NCI-H774 (cell line): ENCODE measurements around the gene ZNF32.
"Not testable (repeated sequence)": the region's sequence is repeated elsewhere in the genome, so short reads cannot be mapped to it uniquely, and the experiment has no call there.

Source experiments
- DNase-seq: peaks from one replicate; lab custom pipeline; 2025; lab: John Stamatoyannopoulos, UW

ZNF32 gene

DNA sequence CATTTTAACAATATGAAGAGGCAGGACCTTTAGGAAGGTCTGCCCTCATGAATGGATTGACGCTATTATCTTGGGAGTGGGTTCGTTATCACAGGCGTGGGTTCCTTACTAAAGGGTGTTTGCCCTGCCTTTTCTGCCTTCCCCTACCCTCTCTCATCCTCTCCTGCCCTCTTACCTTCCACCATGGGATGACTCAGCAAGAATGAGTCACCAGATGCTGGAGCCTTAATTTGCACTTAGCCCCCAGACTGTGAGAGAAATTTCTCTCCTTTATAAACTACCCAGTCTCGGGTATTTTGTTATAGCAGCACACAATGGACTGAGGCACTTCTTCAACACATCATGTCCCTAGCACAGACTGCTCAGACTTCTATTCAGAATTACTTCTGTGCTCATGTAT lies 31.4 kb upstream of the ZNF32 start:
- no peak for DNase-seq

DNA sequence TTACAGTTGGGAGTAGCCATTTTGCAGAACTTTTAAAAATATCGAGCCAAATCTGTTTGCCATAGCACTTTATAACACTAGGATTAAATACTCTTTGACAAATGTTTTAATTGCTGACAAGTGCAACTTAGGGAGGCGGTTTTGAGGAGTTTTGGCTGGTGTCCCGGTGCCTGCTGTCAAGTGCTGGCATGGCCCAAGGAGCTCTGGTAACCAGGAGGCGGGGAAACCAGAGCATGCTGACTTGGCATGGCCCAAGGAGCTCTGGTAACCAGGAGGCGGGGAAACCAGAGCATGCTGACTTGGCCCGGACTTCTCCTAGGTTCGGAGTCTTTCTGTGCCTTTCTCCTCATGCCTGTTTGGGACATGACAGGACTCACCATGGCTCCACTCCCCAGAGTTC lies 30.8 kb upstream of the ZNF32 start:
- DNase-seq = no peak

DNA sequence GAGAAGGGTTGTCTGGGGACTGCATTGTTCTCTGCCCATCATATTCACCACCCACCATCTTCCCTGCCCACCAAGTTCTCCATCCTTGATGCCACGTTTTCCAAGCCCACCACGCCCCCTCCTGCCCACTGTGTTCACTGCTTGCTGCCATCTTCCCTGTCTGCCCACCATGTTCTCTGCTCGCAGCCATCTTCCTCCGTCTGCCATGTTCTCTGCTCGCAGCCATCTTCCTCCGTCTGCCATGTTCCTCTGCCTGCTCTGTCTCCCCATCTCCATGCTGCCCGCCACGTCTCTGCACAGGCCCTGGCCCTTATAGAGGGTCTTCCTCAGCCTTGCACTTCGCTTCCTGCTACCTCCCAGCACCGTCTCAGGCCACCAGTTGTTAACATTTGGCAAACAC lies 30.0 kb upstream of the ZNF32 start:
- DNase-seq = no peak

DNA sequence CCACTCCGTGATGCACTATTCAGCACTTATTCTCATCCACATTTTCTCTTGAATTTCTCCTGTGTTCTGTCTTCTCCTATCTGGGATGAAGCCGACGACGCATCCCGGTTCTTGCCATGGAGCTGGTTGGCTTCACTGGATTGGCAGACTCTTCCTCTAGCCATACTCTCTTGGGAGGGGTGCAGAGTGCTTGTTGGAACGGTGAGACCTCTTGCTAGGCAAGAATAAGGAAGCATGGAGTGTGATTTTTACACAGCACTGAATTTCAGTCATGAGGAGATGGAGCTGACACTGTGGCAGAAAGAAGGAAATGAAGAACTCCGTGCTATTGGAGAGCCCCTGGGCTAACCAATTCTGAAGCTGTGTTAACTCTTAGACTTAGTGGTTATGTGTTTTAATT lies 28.2 kb upstream of the ZNF32 start:
- DNase-seq = no peak

DNA sequence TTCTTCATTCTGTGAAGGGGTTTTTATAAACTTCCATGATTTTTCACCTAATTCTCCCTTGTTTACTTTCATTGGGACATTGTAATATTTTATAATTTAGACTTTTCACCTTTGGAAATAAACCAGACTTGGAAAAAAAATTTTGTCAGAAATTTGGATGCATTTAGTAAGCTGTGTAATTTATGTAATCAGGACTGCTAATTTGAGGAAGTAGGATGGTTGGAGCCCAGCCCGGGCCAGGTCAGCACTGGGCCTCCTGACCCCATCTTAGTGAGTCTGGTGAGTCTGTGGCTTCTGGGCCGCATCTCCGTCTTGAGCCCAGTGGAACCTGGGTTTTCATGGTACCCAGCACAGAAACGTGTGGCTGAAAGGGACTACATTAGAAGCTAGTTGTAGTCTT lies 27.6 kb upstream of the ZNF32 start:
- DNase-seq = no peak

DNA sequence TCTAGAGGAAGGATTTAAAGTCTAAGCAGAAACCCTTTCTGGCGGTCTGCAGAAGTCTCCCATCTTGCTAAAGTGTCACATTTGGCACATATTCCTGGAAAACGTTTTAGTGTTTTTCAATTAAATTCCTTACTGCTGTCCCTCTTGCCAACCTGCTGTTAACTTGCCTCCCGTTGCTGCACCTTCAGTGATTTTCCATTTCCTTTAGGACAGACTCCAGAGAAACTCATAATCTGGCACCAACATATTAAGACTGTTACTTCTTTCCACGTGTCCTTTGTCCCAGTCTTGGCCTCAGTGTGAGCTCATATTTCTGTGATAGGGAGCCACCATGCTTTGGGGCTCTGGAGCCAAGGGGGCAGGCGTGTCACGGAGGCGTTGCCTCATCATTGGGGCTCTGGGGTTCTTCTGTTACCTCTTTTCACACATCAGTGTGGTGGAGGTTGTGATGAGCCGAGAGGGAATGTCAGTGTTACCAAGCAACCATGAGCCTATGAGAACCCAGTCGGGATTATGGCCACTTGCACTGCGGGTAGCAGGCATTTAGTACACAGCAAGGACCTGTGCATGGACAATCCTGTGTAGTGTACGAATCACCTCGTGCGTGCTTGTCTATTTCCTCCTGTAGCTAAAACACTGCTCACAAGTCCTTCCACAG lies 26.0 kb upstream of the ZNF32 start:
- no peak for DNase-seq

DNA sequence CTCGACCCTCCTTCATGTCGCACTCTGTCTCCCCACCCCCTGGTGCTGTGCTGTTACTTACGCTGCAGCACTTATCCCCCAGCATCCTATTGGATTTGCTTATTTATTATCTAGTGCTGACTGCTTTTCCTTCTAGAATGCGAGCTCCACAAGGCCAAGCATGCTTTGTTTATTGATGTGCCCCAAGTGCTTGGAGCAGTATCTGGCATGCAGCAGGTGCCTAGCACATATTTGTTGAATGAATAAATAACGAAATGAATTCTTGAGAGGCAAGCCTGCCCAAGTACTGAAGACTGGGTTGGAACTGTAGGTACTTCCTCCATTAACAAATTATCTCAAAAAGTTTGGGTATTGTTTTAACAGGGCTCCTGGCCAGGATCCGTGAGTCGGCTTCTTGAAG lies 24.8 kb upstream of the ZNF32 start:
- no peak for DNase-seq

DNA sequence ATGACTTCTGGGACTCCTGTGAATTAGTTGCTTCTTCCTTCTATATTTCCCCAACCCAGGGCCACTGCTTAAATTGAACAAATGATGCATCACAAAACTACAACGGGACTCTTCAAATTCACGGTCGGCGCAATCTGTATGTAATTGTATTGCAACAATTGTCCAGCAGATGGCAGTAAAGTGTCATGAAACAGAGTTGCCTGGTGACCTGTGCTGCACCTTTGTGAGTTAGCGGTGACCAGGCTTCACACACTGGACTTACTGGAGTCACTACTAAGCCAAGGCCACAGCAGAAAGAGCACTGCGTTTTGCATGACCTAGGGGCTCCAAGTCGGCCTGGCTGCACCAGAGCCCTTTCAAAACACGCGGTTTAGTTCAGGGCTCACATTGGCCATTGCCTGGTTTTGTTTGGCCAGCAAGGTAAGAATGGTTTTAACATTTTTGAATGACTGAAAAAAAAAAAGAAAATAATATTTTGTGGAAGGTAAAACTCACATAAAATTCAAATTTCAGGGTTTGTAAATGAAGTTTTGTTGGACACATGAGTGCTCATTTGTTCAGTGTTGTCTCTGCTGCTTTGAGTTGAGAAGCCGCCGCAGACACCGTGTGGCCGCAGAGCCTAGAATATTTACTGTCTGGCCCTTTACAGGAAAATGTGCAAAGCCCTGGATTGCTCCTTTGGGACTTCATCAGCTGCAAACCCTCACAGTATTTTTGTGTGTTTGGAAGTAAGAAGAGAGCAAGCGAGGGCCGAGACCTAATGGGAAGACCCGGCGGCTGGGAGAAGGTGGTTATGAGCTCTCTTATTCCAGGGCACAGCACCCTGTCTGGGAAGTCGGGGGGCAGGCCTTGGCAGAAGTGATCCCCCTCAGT lies 23.2 kb upstream of the ZNF32 start:
- peak; percentile 47 for DNase-seq

DNA sequence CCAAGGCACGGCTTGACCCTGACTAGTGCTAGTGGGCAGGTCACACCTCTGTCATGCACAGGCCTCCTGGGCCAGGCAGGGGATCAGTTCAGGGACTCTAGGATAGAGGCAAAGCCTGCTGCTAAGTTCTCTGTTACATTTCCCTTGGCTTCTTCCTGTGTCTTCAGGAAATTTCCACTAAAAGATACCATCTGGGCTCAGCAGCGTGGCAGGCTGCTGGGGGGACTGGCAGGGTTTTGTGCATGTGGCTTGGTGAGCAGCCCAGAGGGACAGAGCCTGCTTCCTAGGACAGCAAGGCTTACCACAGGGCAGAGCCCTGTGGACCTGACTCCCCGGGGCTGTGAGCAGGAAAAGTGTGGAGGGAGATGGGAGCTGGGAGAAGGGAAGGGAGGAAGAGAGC lies 20.7 kb upstream of the ZNF32 start:
- no peak for DNase-seq

DNA sequence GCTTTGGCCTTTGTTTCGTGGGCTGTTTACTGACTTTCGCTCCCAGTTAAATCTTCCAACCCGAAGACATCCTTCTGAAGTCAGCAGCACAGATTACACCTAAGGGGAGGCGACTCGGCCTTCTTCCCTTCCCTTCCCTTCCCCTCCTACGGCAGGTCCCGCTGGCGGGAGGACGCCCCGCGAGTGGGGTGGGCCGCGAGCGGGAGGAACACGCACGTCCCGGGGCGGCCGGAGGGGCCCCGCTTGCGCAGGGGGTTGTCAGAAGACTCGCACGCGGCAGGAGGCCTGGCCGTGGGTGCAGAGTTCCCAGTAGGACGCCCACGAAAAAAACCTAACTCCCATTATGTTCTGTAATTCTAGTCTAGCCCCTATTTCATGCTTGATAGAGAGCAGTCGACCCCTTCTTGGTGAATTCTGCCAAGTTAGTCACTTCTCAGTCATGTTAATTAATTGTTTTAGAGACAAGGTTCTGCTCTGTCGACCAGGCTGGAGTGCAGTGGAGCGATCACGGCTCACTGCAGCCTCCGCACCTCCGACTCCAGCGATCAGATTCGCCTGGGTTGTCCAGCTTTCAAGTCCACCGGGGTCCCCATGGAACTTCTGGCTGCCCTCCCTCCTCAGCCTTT lies 19.2 kb upstream of the ZNF32 start:
- DNase-seq = no peak

DNA sequence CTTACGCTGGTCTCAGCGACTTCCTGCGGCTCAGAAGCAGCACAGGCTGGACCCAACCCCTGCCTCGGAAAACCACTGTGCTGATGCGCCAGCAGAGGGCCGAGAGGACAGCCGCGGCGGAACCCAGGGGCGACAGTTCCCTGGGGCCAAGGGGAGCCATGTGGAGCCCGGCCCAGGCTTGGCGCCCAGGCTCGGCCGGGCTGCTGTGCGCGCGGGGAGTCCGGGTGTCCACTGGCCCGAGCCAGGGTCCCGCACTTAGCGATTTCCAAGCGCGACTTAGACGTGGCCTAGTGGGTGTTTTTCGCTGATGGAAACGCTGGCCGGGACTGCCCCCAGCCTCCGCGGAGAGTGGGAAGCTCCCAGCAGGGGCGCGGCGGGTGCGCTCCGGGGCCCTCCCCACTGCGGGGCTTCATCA lies 18.6 kb upstream of the ZNF32 start:
- no peak for DNase-seq

DNA sequence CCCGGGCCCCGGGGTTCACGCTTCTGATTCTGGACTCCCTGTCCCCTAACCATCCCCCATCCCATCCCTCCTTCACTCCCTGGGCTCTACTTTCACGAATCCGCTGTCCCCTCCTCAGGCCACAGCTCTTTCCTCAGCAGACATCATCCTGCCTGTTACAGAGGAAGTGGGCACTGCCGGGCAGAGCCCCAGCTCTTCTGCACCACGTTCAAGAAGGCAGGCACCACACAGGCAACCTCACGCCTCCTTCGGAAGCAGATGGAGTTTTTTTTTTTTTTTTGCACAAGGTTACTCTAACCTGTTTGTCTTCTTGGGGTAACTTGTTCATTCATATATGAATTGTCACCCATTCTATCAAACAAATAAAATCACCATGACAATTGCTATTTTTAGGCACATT lies 17.9 kb upstream of the ZNF32 start:
- no peak for DNase-seq

DNA sequence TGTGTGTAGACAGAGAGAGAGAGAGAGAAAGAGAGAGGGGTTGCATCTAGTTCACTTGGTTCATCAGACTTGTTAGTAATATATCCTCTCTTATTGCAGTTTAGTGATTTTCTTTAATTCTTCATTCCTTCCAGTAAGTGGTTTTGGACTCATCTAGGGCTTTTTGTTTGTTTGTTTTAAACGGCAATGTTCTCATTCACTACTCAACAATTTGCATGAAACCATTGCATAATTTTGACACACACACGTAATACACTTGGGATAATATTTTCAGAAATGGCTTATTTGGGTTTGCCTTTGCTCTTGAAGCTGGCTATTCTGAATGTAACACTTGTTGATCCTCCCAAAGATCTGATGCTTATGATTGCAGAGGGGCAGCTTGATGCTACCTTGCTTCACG lies 16.4 kb upstream of the ZNF32 start:
- DNase-seq = no peak

DNA sequence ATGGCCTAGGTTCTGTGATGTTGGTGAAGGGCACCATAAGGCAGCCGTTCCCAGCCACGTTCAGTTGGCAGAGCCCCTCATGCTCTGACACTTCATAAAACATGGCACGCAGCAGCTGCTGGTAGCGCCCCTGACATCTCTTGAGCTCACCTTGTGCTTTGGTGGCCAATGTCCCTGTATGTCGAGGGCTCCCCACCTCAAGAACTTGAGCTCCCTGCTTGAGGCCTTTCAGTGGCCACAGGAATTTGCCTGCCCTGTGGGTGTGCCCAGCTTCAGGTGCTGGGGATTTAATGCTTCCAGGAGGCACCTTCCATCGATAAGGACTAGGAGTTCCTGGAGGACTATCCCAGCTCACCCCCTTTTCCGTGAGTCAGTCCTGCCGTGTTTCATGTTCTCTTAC lies 9.5 kb upstream of the ZNF32 start:
- DNase-seq = no peak

DNA sequence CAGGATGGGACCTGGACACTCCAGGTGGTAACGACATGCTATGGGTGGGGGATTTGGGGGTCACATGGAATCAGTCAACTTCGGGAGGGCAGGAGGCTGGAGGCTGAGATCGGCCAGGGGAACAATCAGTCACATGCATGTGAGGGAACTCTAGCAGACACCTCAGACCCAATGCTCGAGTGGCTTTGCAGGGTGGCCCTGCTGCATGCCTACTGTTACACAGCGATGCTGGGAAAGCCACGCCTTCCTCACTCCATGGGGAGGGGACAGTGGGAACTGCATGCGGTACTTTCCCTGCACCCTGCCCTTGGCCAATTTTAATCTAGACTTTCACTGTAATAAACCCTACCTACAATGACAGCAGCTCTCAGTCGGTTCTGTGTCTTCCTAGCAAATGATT lies 6.6 kb upstream of the ZNF32 start:
- DNase-seq = no peak

DNA sequence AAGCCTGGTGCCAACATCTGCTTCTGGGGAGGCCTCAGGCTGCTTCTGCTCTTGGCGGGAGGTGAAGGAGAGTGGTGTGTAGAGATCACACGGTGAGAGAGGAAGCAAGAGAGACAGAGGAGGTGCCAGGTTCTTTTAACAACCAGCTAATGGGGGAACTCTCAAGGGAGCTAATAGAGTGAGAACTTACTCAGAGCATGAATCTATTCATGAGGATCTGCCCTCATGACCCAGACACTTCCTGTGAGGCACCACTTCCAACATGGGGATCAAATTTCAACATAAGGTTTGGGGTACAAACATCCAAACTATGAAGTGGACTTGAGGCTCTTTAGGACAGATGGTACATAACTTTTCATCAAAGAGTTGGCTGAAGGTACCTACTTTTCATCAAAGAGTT lies 5.1 kb upstream of the ZNF32 start:
- no peak for DNase-seq

DNA sequence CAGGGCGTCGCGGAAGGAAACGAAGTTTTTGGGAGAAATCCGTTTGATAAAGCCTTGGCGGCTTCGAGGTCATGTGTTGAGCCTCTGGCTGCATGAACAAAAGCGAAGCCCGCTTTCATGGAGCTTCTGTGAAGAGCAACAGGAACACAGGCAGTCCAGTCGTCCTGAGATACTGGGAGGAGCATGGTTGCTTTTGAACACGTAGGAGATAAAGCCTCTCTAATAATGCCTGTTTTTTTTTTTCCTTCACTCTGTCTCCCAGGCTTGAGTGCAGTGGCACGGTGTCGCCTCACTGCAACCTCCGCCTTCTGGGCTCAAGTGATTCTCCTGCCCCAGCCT lies 473 bp upstream of the ZNF32 start:
- no peak for DNase-seq

DNA sequence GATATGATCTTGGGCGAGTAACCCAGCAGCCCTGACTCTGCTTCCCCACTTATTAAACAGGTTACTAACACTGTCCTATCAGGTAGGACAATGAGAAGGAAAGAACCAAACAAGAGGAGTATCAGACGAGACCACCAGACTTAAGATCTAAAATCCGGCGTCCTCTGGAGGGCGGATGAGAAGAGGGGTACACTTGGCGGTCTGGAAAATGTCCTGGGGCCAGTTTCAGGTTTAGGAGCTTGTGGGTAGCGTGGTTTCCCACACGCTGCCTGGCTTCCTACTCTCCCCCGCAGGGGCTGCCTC lies 635 bp downstream of the ZNF32 start:
- no peak for DNase-seq

DNA sequence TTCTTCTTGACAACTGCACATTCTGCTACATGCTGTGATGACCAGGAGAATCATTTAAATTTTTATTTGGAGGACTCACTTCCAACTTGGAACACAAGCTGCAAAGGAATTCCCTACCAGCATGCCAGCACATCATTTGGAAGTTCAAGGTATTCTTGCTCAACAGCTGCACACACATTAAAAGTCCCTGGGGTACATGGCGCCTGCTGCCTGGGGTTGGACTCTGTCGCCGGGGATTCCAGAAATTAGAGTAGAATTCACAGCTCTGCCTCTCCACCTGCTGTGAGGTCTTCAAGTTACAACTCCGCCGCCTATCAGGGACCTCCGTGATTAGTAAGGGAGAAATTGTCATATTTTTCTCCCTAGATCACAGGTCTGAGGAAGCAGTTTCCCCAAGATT lies 1.1 kb downstream of the ZNF32 start:
- no peak for DNase-seq

DNA sequence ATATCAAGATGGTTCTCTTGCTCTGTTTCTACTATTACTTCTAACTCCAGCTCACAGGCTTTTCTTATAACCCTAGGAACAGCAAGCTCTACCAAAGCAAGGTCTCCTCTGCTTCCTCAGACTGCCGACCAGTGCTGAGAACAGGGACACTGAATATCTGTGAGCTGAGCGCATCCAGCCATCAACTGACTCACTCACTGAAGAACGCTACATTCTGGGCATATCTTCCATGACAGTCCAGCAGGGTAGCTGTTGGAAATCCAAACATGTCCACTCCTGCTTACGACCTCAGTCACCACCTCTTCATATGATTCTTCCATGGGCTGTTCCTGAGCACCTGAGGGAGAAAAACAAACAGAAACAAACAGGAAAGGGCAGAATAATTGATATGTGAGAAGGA lies 2.8 kb downstream of the ZNF32 start:
- no peak for DNase-seq

DNA sequence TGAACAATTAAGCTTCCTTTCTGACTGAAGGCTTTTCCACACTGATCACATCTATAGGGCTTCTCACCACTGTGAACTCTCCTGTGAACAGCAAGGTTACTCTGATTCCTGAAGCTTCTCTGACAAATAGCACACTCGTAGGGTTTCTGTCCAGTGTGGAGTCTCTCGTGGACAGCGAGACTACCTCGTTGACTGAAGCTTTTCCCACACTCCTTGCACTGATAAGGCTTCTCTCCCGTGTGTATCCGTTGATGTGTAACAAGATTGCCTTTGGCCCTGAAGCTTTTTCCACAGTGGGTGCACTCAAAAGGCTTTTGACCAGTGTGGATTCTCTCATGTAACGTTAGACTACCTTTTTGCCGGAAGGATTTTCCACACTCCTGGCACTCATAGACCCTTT lies 4.4 kb downstream of the ZNF32 start:
- DNase-seq = no peak

DNA sequence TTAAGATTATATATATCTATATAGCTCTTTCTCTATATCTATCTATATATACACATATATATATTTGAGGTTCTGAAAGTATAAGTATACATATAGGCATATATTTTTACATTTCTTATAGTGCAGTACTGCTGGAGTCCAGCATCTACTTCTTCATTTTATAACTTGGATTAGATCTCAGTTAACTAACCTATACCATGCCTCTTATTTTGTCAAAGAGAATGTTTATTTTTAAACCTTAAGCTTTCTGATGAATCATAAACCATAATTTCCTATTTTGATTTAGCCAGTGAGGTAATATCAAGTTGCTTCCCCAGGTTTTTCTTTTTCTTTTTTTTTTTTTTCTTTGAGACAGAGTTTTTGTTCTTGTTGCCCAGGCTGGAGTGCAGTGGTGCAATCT lies 8.1 kb downstream of the ZNF32 start:
- no peak for DNase-seq

DNA sequence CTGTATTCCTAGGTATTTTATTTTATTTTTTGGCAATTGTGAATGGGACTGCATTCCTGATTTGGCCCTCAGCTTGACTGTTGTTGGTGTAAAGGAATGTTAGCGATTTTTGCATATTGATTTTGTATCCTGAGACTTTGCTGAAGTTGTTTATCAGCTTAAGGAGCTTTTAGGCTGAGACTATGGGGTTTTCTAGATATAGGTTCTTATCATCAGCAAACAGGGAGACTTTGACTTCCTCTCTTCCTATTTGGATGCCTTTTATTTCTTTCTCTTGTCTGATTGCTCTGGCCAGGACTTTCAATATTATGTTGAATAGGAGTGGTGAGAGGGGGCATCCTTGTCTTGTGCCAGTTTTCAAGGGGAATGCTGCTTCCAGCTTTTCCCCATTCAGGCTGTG lies 12.9 kb downstream of the ZNF32 start:
- DNase-seq = not testable (repeated sequence)

DNA sequence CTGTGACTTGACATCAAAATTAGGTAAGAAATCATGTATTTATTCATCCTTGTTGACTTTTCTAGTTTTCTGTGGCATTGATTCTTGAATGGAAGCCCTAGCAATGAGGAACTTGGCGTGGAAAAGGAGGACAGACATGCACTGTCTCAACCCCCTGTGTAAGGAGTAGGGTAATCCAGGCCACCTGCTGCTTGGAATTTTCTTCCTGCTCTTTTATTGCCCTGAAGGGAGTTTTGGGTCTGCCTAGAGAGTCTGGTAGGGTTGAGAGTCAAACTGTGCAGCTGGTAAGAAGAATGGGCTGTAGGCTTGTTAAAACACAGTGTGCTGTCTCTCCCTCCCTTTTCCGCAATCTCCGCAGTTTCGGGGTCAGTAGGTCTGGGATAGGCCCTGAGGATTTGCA lies 19.7 kb downstream of the ZNF32 start:
- no peak for DNase-seq
